Neural progenitor cell (in vitro differentiated cells): ENCODE measurements around the gene ARID5B. TPM values are rescaled to one million over a fixed set of nuclear protein-coding genes. Genes with fewer than 3 reads are reported as not detected.

Source experiments
- DNase-seq: peaks from one replicate; pipeline ENCODE4 v3.0.0-alpha.2; 2016; ENCODE audit warnings: low spot score
- H2AFZ ChIP-seq: fragments of 200-600 bp; sonication (generic); replicated peaks from 2 replicates; pipeline ENCODE4 v1.6.1; 2016; ENCODE audit warnings: antibody characterized with exemption
- H3F3A ChIP-seq: fragments of 200-600 bp; sonication (generic); 2 replicates; pipeline ENCODE4 v1.6.1; 2016; ENCODE audit warnings: antibody characterized with exemption, low read depth
- H3K27ac ChIP-seq: fragments of 200-600 bp; sonication (generic); 2 replicates; pipeline ENCODE4 v1.5.1; 2016; ENCODE audit warnings: mild to moderate bottlenecking
- H3K27me3 ChIP-seq: fragments of 200-600 bp; sonication (generic); 2 replicates; pipeline ENCODE4 v1.6.1; 2016; ENCODE audit warnings: mild to moderate bottlenecking, moderate library complexity
- H3K36me3 ChIP-seq: fragments of 200-600 bp; sonication (generic); 2 replicates; pipeline ENCODE4 v1.5.1; 2016
- H3K4me1 ChIP-seq: fragments of 200-600 bp; sonication (generic); 2 replicates; pipeline ENCODE4 v1.6.1; 2016; ENCODE audit warnings: mixed run types
- H3K4me2 ChIP-seq: fragments of 200-600 bp; sonication (generic); 2 replicates; pipeline ENCODE4 v1.6.1; 2016
- H3K4me3 ChIP-seq: fragments of 200-600 bp; sonication (generic); 2 replicates; pipeline ENCODE4 v1.5.1; 2016
- H3K79me2 ChIP-seq: fragments of 200-600 bp; sonication (generic); 2 replicates; pipeline ENCODE4 v1.6.1; 2016; ENCODE audit warnings: low read depth
- H3K9ac ChIP-seq: fragments of 200-600 bp; sonication (generic); 2 replicates; pipeline ENCODE4 v1.6.1; 2016
- H3K9me3 ChIP-seq: fragments of 200-600 bp; sonication (generic); 2 replicates; pipeline ENCODE4 v1.5.1; 2016; ENCODE audit warnings: low read depth
- H4K20me1 ChIP-seq: fragments of 200-600 bp; sonication (generic); 2 replicates; pipeline ENCODE4 v1.6.1; 2016; ENCODE audit warnings: low read depth
- H3K27ac Mint-ChIP-seq: 3 replicates; pipeline ENCODE4 v1.8.0; 2021; ENCODE audit warnings: mixed read lengths
- H3K27me3 Mint-ChIP-seq: 2 replicates; pipeline ENCODE4 v1.8.0; 2022; ENCODE audit warnings: low read depth, mild to moderate bottlenecking, inconsistent platforms, moderate library complexity, mixed read lengths; ENCODE audit not compliant: insufficient read depth
- H3K36me3 Mint-ChIP-seq: 3 replicates; pipeline ENCODE4 v1.8.0; 2021; ENCODE audit warnings: mixed read lengths
- H3K4me1 Mint-ChIP-seq: 3 replicates; pipeline ENCODE4 v1.8.0; 2021; ENCODE audit warnings: mixed read lengths
- H3K4me3 Mint-ChIP-seq: 3 replicates; pipeline ENCODE4 v1.8.0; 2021; ENCODE audit warnings: mild to moderate bottlenecking, moderate library complexity, mixed read lengths
- H3K9me3 Mint-ChIP-seq: 3 replicates; pipeline ENCODE4 v1.8.0; 2020; ENCODE audit warnings: mixed read lengths
- CTCF ChIP-seq: fragments of 200-600 bp; sonication (generic); IDR thresholded peaks from 2 replicates; pipeline ENCODE4 v1.5.1; 2017; ENCODE audit warnings: antibody characterized with exemption, mild to moderate bottlenecking
- EZH2 ChIP-seq: fragments of 200-600 bp; sonication (generic); IDR thresholded peaks from 2 replicates; pipeline ENCODE4 v1.6.1; 2017; ENCODE audit warnings: antibody characterized with exemption, mild to moderate bottlenecking, moderate library complexity
- EZH2phosphoT487 ChIP-seq: fragments of 200-600 bp; sonication (generic); IDR thresholded peaks from 2 replicates; pipeline ENCODE4 v1.6.1; 2017; ENCODE audit warnings: antibody characterized with exemption
- total RNA-seq: library from RNA; depleted of rRNA; stranded (reverse); fragments of >200 nt; gene quantifications from 2 replicates; pipeline ENCODE4 v1.2.3, GENCODE V29; 2015; ENCODE audit warnings: low replicate concordance

ARID5B gene
- total RNA-seq, 1 donor from 2014 or later: 1.5 TPM

GRCh38 chr10:62115842-62116241 is 214.3 kb downstream of the ARID5B start:
- Histone ChIP-seq H2AFZ (no peak overlapping the region), H3K36me3 (no peaks in the 10 kb centered on the region), H3K9me3 (no peaks in the 10 kb centered on the region), H3K4me3 (no peak overlapping the region), H3K27me3 (no peaks in the 10 kb centered on the region), H3K4me2 (no peak overlapping the region), H3K79me2 (no peaks in the 10 kb centered on the region), H3K27ac (no peak overlapping the region), H4K20me1 (no peaks in the 10 kb centered on the region), H3K9ac (no peak overlapping the region), H3K4me1 (no peaks in the 10 kb centered on the region), H3F3A (no peaks in the 10 kb centered on the region)
- TF ChIP-seq CTCF (no peak), EZH2 (no peak), EZH2phosphoT487 (no peak)
- H3K27ac Mint-ChIP-seq: no peak overlapping the region
- no peak overlapping the region for H3K4me3 Mint-ChIP-seq
- H3K9me3 Mint-ChIP-seq: no peaks in the 10 kb centered on the region
- H3K4me1 Mint-ChIP-seq: no peaks in the 10 kb centered on the region
- H3K36me3 Mint-ChIP-seq: no peaks in the 10 kb centered on the region
- H3K27me3 Mint-ChIP-seq: peaks cover 2% of the 10 kb centered on the region
- no peak for DNase-seq

- no peak overlapping the region for H3K4me3 Mint-ChIP-seq
These were observed 215.4 kb downstream of the ARID5B start for GRCh38 chr10:62116896-62117295.

GRCh38 chr10:62121187-62121530 is 219.7 kb downstream of the ARID5B start:
- no peak overlapping the region for H3K4me3 ChIP-seq
- Mint-ChIP-seq H3K27ac (no peak overlapping the region), H3K9me3 (peaks cover 16% of the 10 kb centered on the region), H3K36me3 (no peaks in the 10 kb centered on the region), H3K27me3 (peaks cover 2% of the 10 kb centered on the region), H3K4me1 (no peaks in the 10 kb centered on the region), H3K4me3 (no peak overlapping the region)
- H3K9ac ChIP-seq: no peak overlapping the region
- no peak overlapping the region for H2AFZ ChIP-seq
- H3K27me3 ChIP-seq: no peaks in the 10 kb centered on the region
- no peaks in the 10 kb centered on the region for H3K4me1 ChIP-seq
- H3K79me2 ChIP-seq: no peaks in the 10 kb centered on the region
- H3K27ac ChIP-seq: no peak overlapping the region
- TF ChIP-seq CTCF (no peak), EZH2phosphoT487 (no peak)
- no peak for DNase-seq
- H3F3A ChIP-seq: no peaks in the 10 kb centered on the region
- no peaks in the 10 kb centered on the region for H4K20me1 ChIP-seq
- no peaks in the 10 kb centered on the region for H3K36me3 ChIP-seq
- no peaks in the 10 kb centered on the region for H3K9me3 ChIP-seq
- no peak overlapping the region for H3K4me2 ChIP-seq

More at GRCh38 chr10:62116896-62117295, 215.4 kb downstream of the ARID5B start:
- no peaks in the 10 kb centered on the region for H3K36me3 ChIP-seq
- H4K20me1 ChIP-seq: no peaks in the 10 kb centered on the region
- Mint-ChIP-seq H3K4me1 (no peaks in the 10 kb centered on the region), H3K27me3 (peaks cover 2% of the 10 kb centered on the region), H3K27ac (no peak overlapping the region), H3K36me3 (no peaks in the 10 kb centered on the region), H3K9me3 (no peaks in the 10 kb centered on the region)
- H2AFZ ChIP-seq: no peak overlapping the region
- no peak overlapping the region for H3K4me2 ChIP-seq
- no peak overlapping the region for H3K27ac ChIP-seq
- H3K9me3 ChIP-seq: no peaks in the 10 kb centered on the region
- no peak overlapping the region for H3K4me3 ChIP-seq
- H3F3A ChIP-seq: no peaks in the 10 kb centered on the region
- no peak for TF ChIP-seq EZH2phosphoT487
- TF ChIP-seq CTCF: no peak
- no peak for TF ChIP-seq EZH2
- no peaks in the 10 kb centered on the region for H3K27me3 ChIP-seq
- no peaks in the 10 kb centered on the region for H3K79me2 ChIP-seq
- DNase-seq: no peak
- H3K4me1 ChIP-seq: no peaks in the 10 kb centered on the region
- no peak overlapping the region for H3K9ac ChIP-seq

- Histone ChIP-seq H3F3A (no peaks in the 10 kb centered on the region), H3K27me3 (no peaks in the 10 kb centered on the region), H3K36me3 (no peaks in the 10 kb centered on the region), H3K9ac (no peak overlapping the region), H3K79me2 (no peaks in the 10 kb centered on the region), H3K4me2 (no peak overlapping the region), H2AFZ (no peak overlapping the region), H4K20me1 (no peaks in the 10 kb centered on the region), H3K9me3 (no peaks in the 10 kb centered on the region), H3K4me3 (no peak overlapping the region), H3K27ac (no peak overlapping the region), H3K4me1 (no peaks in the 10 kb centered on the region)
- Mint-ChIP-seq H3K4me1 (no peaks in the 10 kb centered on the region), H3K27me3 (peaks cover 2% of the 10 kb centered on the region), H3K4me3 (no peak overlapping the region), H3K9me3 (peaks cover 16% of the 10 kb centered on the region), H3K36me3 (no peaks in the 10 kb centered on the region), H3K27ac (no peak overlapping the region)
- DNase-seq: no peak
- TF ChIP-seq EZH2: no peak
- TF ChIP-seq CTCF: no peak
- TF ChIP-seq EZH2phosphoT487: no peak
These were observed 226.5 kb downstream of the ARID5B start for GRCh38 chr10:62127975-62128374.
